ENCODE results near the gene ARRDC1.

Gene ARRDC1

DNA sequence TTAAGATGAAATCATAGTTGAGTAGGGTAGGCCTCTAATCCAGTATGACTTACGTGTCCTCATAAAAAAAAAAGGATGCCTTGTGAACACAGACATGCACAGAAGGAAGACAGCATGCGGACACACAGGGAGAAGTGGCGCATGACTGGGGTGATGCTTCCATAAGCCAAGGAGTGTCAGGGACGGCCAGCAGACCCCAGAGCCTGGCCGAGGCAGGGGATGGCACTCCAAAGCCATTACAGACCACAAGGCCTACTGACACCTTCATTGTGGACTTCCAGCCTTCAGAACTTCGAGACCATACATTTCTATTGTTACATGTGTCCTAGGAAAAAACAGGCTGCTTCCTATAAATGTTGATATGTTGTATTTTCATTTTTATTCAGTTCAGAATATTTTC is 33.2 kb downstream of the ARRDC1 start:
- no peak for DNase-seq (ENCODE audit: low read depth in 2 of 3, low spot score in 2 of 3)

DNA sequence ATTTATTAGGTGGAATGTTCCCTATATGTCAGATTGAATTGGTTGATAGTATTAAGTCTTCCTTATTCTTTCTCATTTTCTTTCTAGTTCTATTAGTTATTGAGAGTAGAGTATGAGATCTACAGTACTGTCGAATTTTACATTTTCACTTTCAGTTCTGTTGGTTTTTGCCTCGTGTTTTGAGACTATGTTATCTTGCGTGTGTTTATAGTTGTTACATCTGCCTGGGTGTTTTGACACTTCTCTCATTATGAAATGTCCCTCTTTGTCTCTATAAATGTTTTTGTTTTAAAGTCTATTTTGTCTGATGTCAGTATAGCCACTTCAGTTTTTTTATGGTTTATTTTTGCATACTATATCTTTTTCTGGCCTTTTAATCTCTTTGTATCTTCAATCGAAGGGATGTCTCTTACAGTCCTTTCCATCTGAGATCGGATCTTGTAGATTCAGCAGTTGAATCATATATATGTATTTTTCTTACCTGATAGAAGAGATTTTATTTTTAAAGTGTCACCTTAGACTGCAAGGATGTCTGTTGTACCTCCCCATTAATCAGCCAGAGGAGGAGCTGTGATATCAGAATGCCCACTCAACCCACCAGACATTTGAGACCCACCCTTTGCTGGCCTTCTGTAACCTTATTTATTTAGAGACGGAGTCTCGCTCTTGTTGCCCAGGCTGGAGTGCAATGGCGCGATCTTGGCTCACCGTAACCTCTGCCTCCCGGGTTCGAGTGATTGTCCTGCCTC is 34.0 kb downstream of the ARRDC1 start:
- no peak for DNase-seq (ENCODE audit: low read depth in 2 of 3, low spot score in 2 of 3)

DNA sequence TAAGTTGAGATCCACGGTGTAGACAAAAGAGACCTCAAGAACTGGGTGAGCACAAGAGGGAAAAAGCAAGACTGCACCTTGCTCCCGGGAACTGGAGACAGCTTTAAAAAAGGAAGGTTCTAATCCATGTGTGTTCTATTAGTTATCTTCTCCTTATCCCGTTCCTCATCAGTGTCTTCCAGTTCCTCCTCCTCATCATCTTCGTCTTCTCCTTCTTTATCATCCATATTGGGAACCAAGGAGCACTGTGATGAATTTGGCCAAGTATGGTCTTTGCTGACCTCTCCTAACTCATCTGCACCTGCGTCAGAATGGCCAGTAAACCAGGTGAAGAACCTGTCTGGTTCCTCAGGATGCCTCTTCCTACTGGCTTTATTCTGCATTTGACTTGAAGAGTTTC is 35.4 kb downstream of the ARRDC1 start:
- DNase-seq (ENCODE audit: low read depth in 2 of 3, low spot score in 2 of 3): no peak

DNA sequence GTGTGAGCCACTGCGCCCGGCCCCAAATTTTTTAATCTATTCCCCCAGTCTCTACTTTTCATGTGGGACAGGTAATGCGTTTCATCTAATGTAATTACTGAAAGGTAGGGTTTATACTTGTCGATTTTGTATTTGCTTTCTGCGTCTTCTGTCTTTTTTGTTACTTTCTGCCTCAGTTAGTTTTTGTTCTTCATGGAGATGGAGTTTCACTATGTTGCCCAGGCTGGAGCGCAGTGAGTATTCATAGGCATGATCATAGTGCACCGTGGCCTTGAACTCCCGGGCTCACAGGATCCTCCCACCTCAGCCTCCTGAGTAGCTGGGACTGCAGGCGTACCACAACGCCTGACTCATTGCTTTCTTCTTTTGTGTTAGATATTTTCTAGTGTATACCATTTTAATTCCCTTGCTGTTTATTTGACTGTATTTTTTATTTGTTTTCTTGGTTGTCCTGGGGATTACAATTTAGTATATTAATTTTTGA is 36.7 kb downstream of the ARRDC1 start:
- no peak for DNase-seq (ENCODE audit: low read depth in 2 of 3, low spot score in 2 of 3)

DNA sequence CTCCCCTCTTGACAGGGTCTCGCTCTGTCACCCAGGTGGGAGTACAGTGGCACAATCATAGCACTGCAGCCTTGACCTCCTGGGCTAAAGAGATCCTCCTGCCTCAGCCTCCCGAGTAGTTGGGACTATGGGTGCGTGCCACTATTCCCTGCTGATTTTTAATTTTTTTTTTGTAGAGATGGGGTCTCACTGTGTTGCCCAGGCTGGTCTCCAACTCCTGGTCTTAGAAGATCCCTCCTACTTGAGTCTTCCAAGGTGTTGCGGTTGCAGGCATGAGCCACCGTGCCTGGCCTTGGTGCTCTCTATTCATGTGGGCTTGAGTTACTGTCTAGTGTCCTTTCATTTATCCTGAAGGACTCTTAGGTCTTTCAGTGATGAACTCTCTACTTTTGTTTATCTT is 37.4 kb downstream of the ARRDC1 start:
- DNase-seq (ENCODE audit: low read depth in 2 of 3, low spot score in 2 of 3): no peak

DNA sequence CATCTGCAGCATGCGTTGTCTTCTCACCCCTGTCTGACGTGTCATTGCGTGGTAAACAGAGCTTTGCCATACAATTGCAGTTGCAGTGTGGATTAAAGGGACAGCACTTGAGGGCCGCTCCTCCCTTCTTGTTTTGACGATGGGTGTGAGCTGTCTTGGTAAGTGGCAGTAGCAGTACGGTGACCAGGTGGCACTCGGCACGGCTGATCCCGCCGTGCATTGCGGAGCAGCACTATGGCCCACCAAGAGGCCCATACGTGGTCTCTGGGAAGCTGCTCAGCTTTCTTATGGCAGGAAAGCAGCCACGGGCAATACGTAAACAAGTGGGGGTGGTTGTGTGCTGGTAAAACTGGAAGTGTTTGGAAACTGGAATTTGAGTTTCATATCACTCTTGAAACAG is 38.4 kb downstream of the ARRDC1 start:
- DNase-seq (ENCODE audit: low read depth in 2 of 3, low spot score in 2 of 3): no peak

DNA sequence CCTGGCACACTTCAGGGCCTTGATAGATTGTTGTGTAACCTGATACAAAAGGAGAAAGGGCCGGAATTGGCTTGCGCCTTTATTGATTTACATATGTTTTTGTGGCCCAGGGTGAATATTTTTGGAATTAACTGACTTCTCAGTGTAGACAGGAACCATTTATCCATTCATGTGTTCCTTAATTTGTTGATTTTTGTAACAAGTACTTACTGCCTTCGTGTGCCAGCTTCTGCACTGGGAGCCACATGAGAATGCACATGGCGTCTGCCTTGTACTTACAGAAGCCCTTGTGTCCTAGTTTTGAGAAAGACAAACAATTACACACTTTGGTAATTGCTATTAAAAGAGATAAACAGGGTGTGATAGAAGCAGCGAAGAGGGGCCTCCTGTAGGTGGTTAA is 39.7 kb downstream of the ARRDC1 start:
- DNase-seq (ENCODE audit: low read depth in 2 of 3, low spot score in 2 of 3): no peak

DNA sequence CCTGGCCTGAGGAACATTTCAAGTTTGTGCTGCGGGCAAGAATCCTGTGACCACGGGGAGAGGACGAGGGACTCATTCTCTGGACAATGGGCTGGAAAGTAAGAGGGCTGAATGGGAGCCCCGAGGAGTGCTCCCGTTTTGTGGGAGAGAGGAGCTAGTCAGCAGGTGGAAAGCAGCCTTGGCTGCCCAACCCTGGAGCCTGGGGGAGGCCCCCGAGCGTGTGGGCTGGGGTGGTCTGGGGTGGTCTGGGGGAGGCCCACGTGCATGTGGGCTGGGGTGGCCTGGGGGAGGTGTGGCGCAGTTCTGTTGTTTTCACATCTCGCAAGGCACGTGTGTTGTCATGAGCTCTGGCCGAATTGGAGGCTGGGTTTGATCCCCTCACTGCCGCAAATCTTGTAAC is 40.9 kb downstream of the ARRDC1 start:
- DNase-seq (ENCODE audit: low read depth in 2 of 3, low spot score in 2 of 3): no peak

DNA sequence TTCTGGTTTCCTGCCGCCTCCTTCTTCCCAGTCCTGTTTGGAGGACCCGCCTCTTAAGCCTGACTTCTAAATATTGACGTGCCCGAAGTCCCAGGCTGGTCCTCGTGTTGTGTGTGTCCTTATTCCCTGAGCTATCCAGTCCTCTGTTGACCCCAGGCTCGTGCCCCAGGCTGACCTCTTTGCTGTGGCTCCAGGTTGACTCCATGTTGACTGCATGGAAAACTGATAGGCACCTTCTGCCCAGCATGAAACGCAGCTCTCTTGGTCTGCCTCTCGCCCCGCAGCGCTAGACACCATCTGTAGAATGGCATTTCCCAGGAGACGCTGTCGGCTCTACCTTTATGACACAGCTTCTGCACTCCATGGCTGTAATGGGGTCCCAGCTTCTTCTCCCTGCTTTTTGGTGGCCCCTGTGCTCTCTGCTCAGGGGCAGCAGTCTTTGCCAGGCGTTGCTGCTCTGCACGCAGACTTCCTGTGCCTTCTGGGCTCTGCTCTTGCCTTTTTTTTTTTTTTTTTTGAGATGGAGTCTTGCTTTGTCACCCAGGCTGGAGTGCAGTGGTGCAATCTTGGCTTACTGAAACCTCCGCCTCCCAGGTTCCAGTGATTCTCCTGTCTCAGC is 41.7 kb downstream of the ARRDC1 start:
- no peak for DNase-seq (ENCODE audit: low read depth in 2 of 3, low spot score in 2 of 3)

DNA sequence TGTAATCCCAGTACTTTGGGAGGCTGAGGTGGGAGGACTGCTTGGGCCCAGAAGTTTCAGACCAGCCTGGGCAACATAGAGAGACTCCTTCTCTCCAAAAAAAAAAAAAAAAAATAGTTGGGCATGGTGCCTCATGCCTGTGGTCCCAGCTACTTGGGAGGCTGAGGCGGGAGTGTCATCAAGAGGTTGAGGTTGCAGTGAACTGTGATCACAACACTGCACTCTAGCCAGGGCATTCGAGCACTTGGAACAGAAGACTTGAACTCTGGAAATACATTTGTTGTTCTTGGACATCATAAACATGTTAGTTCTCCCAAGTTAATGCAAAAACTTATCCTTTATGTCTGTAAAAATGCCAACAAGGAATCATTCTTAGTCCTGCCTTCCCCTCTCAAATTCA is 42.9 kb downstream of the ARRDC1 start:
- no peak for DNase-seq (ENCODE audit: low read depth in 2 of 3, low spot score in 2 of 3)

DNA sequence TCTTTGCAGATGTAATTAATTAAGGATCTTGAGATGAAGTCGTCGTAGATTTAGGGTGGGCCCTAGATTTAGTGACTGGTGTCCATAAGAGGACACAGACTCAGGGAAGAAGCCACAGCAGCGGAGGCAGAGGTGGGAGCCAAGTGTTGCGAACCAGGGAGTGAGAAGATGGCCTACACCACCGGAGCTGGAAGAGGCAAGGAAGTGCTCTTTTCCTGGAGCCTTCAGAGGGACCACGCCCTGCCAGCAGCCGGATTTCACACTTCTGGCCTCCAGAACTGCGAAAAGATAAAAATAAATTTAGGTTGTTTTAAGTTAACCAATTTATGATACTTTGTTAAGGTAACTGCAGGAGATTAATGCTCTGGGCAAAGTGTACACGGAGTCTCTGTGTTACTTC is 44.1 kb downstream of the ARRDC1 start:
- DNase-seq (ENCODE audit: low read depth in 2 of 3, low spot score in 2 of 3): no peak

DNA sequence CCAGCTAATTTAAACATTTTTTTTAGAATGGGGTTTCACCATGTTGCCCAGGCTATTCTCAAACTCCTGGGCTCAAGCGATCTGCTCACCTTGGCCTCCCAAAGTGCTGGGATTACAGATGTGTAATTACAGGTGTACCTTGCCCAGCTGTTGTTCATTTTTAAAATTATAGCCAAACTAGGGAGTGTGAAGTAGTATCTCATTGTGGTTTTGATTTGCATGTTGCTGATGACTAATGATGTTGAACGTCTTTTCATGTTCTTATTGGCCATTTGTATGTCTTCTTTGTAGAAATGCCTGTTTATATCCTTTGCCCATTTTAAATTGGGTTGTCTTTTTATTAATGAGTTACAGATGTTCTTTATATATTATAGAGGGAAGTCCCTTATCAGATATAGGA is 44.8 kb downstream of the ARRDC1 start:
- no peak for DNase-seq (ENCODE audit: low read depth in 2 of 3, low spot score in 2 of 3)

DNA sequence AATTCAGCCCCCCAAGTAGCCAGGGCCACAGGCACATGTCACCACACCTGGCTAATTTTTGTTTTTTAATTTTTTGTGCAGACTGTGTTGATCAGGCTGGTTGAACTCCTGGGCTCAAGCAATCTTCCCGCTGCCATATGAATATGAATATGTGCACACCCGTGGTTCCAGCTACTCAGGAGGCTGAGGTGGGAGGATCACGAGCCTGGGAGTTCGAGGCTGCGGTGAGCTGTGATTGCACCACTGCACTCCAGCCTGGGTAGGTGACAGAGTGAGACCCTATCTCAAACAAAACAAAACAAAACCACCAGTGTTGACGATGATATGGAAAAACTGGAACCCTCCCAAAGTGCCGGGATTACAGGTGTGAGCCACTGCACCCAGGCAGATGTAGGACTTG is 45.3 kb downstream of the ARRDC1 start:
- no peak for DNase-seq (ENCODE audit: low read depth in 2 of 3, low spot score in 2 of 3)

DNA sequence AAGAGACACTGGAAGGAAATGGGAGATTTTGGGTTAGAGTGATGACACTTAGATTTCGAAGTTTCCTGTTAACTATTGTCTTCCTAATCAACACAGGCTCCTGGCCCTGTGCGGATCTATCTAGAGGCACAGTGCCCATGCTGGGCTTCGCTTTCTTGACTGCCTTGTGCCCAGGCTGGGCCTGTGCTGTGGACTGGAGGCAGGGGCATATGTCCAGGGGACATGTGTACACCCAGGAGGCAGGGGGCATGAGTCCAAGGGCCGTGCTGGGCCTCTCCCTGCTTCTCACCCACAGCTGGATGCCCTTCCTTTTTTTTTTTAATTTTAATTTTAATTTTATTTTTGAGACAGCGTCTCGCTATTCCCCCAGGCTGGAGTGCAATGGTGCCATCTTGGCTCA is 50.9 kb downstream of the ARRDC1 start:
- no peak for DNase-seq (ENCODE audit: low read depth in 2 of 3, low spot score in 2 of 3)

DNA sequence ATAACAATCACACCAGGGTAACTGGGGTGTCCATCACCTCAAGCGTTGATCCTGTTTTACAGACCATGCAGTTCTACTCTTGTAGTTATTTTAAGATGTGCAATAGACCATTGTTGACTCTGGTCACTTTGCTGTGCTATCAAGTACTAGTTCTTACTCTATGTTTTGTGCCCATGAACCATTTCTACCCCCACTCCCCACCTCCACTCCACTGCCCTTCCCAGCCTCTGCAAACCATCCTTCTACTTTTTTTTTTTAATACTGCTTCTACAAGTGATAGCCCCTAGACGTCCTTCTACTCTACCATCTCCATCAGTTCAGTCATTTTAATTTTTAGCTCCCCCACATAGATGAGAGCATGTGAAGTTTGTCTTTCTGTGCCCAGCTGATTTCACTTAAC is 52.1 kb downstream of the ARRDC1 start:
- DNase-seq (ENCODE audit: low read depth in 2 of 3, low spot score in 2 of 3): no peak

DNA sequence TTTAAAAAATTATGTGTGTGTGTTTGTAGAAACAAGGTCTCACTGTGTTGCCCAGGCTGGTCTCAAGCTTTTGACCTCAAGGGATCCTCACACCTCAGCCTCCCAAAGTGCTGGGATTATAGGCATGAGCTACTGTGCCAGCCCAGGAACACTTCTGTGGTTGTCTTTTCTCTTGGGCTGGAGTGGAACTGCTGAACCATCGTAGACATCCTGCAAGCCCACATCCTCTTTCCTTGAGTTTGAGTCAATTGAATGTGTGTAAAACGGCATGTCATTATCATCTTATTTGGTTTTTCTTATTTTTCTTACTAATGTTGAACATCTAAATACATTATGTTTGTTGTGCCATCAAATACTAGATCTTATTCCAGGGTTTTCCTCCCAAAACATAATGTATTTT is 53.3 kb downstream of the ARRDC1 start:
- no peak for DNase-seq (ENCODE audit: low read depth in 2 of 3, low spot score in 2 of 3)

DNA sequence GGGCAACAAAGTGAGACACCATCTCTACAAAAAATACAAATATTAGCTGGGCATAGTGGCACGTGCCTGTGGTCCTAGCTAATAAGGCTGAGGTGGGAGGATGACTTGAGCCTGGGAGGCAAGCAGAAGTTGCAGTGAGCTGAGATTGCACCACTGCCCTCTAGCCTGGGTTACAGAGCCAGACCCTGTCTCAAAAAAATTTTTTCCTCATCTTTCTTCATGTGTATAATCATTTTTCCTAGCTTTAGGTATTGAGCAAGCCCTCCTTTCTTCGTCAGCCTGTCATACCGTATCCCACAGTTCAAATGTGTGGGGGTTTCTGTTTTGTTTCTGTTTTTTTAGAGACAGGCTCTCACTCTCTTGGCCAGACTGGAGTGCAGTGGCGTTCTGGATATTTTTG is 54.7 kb downstream of the ARRDC1 start:
- DNase-seq (ENCODE audit: low read depth in 2 of 3, low spot score in 2 of 3): no peak

DNA sequence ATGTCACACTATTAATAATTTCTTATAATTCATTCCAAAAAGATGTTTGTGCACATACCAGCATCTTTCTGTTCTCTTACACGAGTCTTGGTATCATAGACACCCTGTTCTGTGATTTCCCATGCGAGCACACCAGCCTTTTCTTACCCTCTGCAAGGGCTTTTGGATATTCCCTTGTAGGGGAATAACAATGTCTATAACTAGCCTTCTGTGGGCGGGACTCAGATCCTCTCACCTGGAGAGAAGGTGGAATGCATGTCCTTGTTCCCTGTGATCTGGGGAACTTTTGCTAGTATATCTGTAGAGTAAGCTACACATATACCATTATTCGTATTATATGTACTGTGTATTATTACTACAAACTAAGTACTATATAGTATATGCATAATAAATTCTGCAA is 58.1 kb downstream of the ARRDC1 start:
- DNase-seq (ENCODE audit: low read depth in 2 of 3, low spot score in 2 of 3): no peak

DNA sequence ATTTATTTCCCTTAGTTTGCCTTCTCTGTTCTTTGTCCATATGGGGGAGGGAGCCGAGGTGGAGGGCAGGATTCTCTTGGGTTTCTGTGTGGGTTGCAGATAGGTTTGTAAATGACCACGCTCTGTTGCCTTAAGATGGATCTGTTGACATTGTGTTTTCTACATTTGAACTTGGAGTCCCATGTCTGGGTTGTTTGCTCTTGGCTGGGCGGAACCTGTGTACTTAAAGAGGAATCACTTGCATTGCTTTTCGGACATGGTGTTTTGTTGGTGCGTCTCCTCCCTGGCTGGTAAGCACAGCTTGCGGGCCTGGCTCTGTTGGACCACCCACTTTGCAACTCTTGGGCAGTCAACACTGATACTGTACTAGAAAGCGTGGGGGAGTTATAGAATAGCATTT is 59.2 kb downstream of the ARRDC1 start:
- DNase-seq (ENCODE audit: low read depth in 2 of 3, low spot score in 2 of 3): no peak

Measured in activated CD8-positive, alpha-beta memory T cell treated with anti-CD3 and anti-CD28 coated beads for 48 hours (primary cell).